ENCODE measurements around the gene ALB.

DNA sequence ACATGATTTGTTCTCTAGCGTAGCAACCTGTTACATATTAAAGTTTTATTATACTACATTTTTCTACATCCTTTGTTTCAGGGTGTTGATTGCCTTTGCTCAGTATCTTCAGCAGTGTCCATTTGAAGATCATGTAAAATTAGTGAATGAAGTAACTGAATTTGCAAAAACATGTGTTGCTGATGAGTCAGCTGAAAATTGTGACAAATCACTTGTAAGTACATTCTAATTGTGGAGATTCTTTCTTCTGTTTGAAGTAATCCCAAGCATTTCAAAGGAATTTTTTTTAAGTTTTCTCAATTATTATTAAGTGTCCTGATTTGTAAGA, 2.4 kb downstream of the ALB start:
- TF ChIP-seq, protein P1, sequence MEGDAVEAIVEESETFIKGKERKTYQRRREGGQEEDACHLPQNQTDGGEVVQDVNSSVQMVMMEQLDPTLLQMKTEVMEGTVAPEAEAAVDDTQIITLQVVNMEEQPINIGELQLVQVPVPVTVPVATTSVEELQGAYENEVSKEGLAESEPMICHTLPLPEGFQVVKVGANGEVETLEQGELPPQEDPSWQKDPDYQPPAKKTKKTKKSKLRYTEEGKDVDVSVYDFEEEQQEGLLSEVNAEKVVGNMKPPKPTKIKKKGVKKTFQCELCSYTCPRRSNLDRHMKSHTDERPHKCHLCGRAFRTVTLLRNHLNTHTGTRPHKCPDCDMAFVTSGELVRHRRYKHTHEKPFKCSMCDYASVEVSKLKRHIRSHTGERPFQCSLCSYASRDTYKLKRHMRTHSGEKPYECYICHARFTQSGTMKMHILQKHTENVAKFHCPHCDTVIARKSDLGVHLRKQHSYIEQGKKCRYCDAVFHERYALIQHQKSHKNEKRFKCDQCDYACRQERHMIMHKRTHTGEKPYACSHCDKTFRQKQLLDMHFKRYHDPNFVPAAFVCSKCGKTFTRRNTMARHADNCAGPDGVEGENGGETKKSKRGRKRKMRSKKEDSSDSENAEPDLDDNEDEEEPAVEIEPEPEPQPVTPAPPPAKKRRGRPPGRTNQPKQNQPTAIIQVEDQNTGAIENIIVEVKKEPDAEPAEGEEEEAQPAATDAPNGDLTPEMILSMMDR (conservative IDR thresholded peaks at IDR 0.05): no peak
- no peak for TF ChIP-seq ZFX (IDR thresholded peaks at IDR 0.05)
